Measurements from ENCODE around the gene RAD54L2.

DNA sequence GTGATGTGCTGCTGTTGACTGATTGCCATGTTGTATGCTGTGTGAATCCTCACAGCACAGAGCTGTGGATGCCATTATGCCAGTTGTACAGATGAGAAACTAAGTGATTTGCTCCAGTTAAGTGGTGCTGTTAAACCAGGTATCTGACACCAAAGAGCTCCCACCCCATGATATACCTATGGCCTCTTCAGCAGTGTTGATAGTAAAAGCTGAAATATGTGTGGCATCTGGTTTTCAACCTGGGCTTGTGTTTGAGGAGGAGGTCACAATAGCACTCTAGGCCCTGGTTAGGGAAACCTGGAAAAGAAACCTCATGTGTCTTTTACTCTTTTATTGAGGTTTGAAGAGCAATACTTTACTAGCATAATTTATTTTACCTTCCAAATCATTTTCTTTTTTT is 21.4 kb downstream of the RAD54L2 start:
- TF ChIP-seq, protein P1, sequence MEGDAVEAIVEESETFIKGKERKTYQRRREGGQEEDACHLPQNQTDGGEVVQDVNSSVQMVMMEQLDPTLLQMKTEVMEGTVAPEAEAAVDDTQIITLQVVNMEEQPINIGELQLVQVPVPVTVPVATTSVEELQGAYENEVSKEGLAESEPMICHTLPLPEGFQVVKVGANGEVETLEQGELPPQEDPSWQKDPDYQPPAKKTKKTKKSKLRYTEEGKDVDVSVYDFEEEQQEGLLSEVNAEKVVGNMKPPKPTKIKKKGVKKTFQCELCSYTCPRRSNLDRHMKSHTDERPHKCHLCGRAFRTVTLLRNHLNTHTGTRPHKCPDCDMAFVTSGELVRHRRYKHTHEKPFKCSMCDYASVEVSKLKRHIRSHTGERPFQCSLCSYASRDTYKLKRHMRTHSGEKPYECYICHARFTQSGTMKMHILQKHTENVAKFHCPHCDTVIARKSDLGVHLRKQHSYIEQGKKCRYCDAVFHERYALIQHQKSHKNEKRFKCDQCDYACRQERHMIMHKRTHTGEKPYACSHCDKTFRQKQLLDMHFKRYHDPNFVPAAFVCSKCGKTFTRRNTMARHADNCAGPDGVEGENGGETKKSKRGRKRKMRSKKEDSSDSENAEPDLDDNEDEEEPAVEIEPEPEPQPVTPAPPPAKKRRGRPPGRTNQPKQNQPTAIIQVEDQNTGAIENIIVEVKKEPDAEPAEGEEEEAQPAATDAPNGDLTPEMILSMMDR (IDR thresholded peaks at IDR 0.05) = no peak
- TF ChIP-seq POLR2A (IDR thresholded peaks at IDR 0.05) = no peak
